T follicular helper cell (primary cell): ENCODE data around the gene TRIP13.
A peak's percentile ranks its signal among the peaks of the same experiment; 100 is the strongest.
"Not testable (repeated sequence)": the region's sequence is repeated elsewhere in the genome, so short reads cannot be mapped to it uniquely, and the experiment has no call there.

Source experiments
- DNase-seq: peaks from one replicate; pipeline ENCODE4 v3.0.0-alpha.2; 2020; ENCODE audit warnings: low read depth

The TRIP13 gene

GRCh38 chr5:918717-919116, 26.0 kb downstream of the TRIP13 start:
- DNase-seq, result not testable (repeated sequence)

GRCh38 chr5:919356-920000, 26.8 kb downstream of the TRIP13 start:
- no peak for DNase-seq

- DNase-seq, result no peak
Measured at GRCh38 chr5:920321-920720, 27.6 kb downstream of the TRIP13 start.

GRCh38 chr5:921456-922435, 29.1 kb downstream of the TRIP13 start:
- no peak for DNase-seq

GRCh38 chr5:922436-923280, 30.0 kb downstream of the TRIP13 start:
- no peak for DNase-seq

- DNase-seq, result peak; percentile 52
Measured at GRCh38 chr5:923281-923873, 30.7 kb downstream of the TRIP13 start.

- DNase-seq, result no peak
Measured at GRCh38 chr5:926417-927171, 33.9 kb downstream of the TRIP13 start.

GRCh38 chr5:927172-928015, 34.7 kb downstream of the TRIP13 start:
- no peak for DNase-seq

GRCh38 chr5:929182-929581, 36.5 kb downstream of the TRIP13 start:
- DNase-seq, result not testable (repeated sequence)

- DNase-seq, result no peak
Measured at GRCh38 chr5:929596-929995, 36.9 kb downstream of the TRIP13 start.

GRCh38 chr5:930866-931265, 38.2 kb downstream of the TRIP13 start:
- no peak for DNase-seq

- no peak for DNase-seq
Measured at GRCh38 chr5:931570-932145, 39.0 kb downstream of the TRIP13 start.

- no peak for DNase-seq
Measured at GRCh38 chr5:932151-932627, 39.5 kb downstream of the TRIP13 start.

GRCh38 chr5:932628-933250, 40.1 kb downstream of the TRIP13 start:
- no peak for DNase-seq

GRCh38 chr5:933251-933861, 40.7 kb downstream of the TRIP13 start:
- DNase-seq, result no peak

- not testable (repeated sequence) for DNase-seq
Measured at GRCh38 chr5:933951-934350, 41.3 kb downstream of the TRIP13 start.

- not testable (repeated sequence) for DNase-seq
Measured at GRCh38 chr5:934381-934967, 41.8 kb downstream of the TRIP13 start.

GRCh38 chr5:935510-936084, 42.9 kb downstream of the TRIP13 start:
- no peak for DNase-seq
